HG02798 (cell line): ENCODE data around the gene TPI1.

Experiments
- ATAC-seq: cut with Tn5 transposase; IDR thresholded peaks from one replicate; pipeline ENCODE4 v1.9.1; 2021; ENCODE audit warnings: mild to moderate bottlenecking; ENCODE audit not compliant: unreplicated experiment, poor library complexity

TPI1 gene

GRCh38 chr12:6827982-6828780, 39.1 kb upstream of the TPI1 start, which contains the start of gene P3H3:
Gene P3H3, plus strand, starts transcription at chr12:6828407. Its CDS starts 34 bp downstream, at chr12:6828441.
- ATAC-seq, result no peak

GRCh38 chr12:6828781-6829535, 38.4 kb upstream of the TPI1 start:
- no peak for ATAC-seq

- no peak for ATAC-seq
These were observed 37.7 kb upstream of the TPI1 start for GRCh38 chr12:6829536-6830220.

- ATAC-seq, result no peak
These were observed 36.9 kb upstream of the TPI1 start for GRCh38 chr12:6830286-6830890.

- no peak for ATAC-seq
These were observed 36.3 kb upstream of the TPI1 start for GRCh38 chr12:6830999-6831398.

- no peak for ATAC-seq
These were observed 35.8 kb upstream of the TPI1 start for GRCh38 chr12:6831450-6831995.

GRCh38 chr12:6832125-6832524, 35.2 kb upstream of the TPI1 start:
- no peak for ATAC-seq

- no peak for ATAC-seq
These were observed 34.0 kb upstream of the TPI1 start for GRCh38 chr12:6833189-6833890.

- ATAC-seq, result no peak
These were observed 33.1 kb upstream of the TPI1 start for GRCh38 chr12:6834254-6834653.

- no peak for ATAC-seq
These were observed 32.5 kb upstream of the TPI1 start for GRCh38 chr12:6834873-6835272.

- ATAC-seq, result no peak
These were observed 30.5 kb upstream of the TPI1 start for GRCh38 chr12:6836851-6837250.

GRCh38 chr12:6837370-6838060, 29.8 kb upstream of the TPI1 start:
- ATAC-seq, result no peak

- no peak for ATAC-seq
These were observed 28.5 kb upstream of the TPI1 start for GRCh38 chr12:6838854-6839253.

- peak; percentile 88 for ATAC-seq
These were observed 27.7 kb upstream of the TPI1 start for GRCh38 chr12:6839482-6840201.

- ATAC-seq, result no peak
These were observed 27.0 kb upstream of the TPI1 start for GRCh38 chr12:6840330-6840729.

- no peak for ATAC-seq
These were observed 26.4 kb upstream of the TPI1 start, which contains the start of gene GNB3 for GRCh38 chr12:6840761-6841515. Gene GNB3, plus strand, starts transcription at chr12:6840925. Its CDS starts 363 bp downstream, at chr12:6841288.

GRCh38 chr12:6842075-6842474, 25.3 kb upstream of the TPI1 start:
- ATAC-seq, result no peak
